ENCODE measurements around the gene CYP3A5. TPM values are rescaled to one million over a fixed set of nuclear protein-coding genes. Genes with fewer than 3 reads are reported as not detected.
A peak's percentile ranks its signal among the peaks of the same experiment; 100 is the strongest.

The CYP3A5 gene
- total RNA-seq, 1 experiment from 2014 or later, result not detected

DNA sequence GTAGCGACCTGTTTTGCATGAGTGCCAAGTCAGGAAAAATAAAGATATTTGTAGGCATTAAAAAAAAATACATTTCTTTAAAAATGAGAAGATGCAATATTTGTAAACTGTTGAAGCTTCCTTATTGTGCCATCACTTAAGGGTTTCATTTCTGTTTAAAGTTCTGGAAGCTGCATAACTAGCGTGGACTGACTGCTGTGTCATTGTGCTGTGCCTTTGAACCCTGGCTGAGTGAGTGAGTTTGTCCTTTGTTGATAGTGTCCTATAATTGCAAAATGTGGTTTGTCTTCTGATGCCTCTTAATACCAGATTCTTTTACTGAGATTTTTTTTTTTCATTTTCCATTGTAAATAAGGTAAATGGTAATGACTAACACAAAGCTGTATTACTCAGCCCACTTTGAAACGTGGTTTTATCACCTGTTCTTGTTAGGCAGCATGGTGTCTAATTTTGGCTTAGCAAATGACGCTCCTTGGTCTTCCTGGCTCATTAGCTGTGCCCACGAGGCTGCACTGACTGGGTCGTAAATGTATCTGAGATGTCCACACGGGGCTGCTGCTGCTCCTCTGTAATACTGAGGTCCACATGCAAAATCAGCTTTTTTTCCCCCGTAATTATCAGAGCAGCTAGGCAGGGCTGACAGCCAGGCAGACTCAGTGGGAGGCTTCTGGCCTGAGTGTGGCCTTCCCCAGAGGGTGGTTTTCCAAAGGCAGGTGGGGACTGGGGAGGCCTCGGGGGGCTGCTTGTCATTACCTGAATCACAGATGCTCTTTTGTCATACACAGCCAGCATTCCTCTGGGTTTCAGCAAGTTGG, 48.3 kb downstream of the CYP3A5 start:
- peak; percentile 47 for DNase-seq
- Mint-ChIP-seq H3K9me3 (no peaks in the 10 kb centered on the region), H3K36me3 (ENCODE audit: insufficient read depth in 1 of 3, low read depth in 3 of 3) (peaks cover 23 to 56% (median 44%) of the 10 kb centered on the region in 3 experiments; a peak in 6 of 7 replicates), H3K27me3 (ENCODE audit: low read depth) (no peaks in the 10 kb centered on the region), H3K27ac (peak overlapping the region; percentile 32 to 96 (median 33); a peak in 2 of 7 replicates), H3K4me3 (peak overlapping the region in 1 of 2 experiments; percentile 11; a peak in 1 of 5 replicates), H3K4me1 (peaks cover 36 to 44% of the 10 kb centered on the region in 2 experiments)
- Histone ChIP-seq H3K56ac (ENCODE audit: insufficient read length, low read depth, low read length) (no peak overlapping the region), H3K4me1 (ENCODE audit: insufficient read depth, low read length) (no peaks in the 10 kb centered on the region), H2AK5ac (ENCODE audit: insufficient read length, low read length) (no peak overlapping the region), H3K9me3 (ENCODE audit: control insufficient read depth, low read depth, low read length) (no peaks in the 10 kb centered on the region), H3K27ac (ENCODE audit: insufficient read length, low read depth, low read length) (no peak overlapping the region), H2BK5ac (ENCODE audit: insufficient read length, low read length) (no peak overlapping the region), H4K8ac (replicated peaks; ENCODE audit: insufficient read length, low read depth, low read length) (no peak overlapping the region), H3K79me2 (ENCODE audit: insufficient read depth, low read length) (no peaks in the 10 kb centered on the region), H3K27me3 (ENCODE audit: insufficient read depth, low read length) (no peaks in the 10 kb centered on the region), H2BK15ac (ENCODE audit: low read depth, low read length) (no peak overlapping the region), H2AFZ (ENCODE audit: low read length) (no peak overlapping the region), H3K4me2 (ENCODE audit: insufficient read depth, insufficient read length, low read length) (no peak overlapping the region), H2BK120ac (ENCODE audit: low read depth, low read length, poor library complexity, severe bottlenecking) (no peak overlapping the region), H3K23me2 (ENCODE audit: insufficient read length, low read depth, low read length, poor library complexity, severe bottlenecking) (no peaks in the 10 kb centered on the region), H3K23ac (ENCODE audit: insufficient read length, low read depth, low read length) (no peak overlapping the region), H3K79me1 (ENCODE audit: insufficient read depth, low read depth, low read length, poor library complexity, severe bottlenecking) (no peaks in the 10 kb centered on the region), H2BK20ac (ENCODE audit: low read depth, low read length, poor library complexity, severe bottlenecking) (no peak overlapping the region), H3K9ac (ENCODE audit: extremely low read depth, insufficient read length, low read length) (no peak overlapping the region), H3K14ac (ENCODE audit: insufficient read depth, low read length) (no peak overlapping the region), H4K5ac (ENCODE audit: insufficient read length, low read depth, low read length) (no peak overlapping the region), H3K18ac (ENCODE audit: insufficient read length, low read depth, low read length) (no peak overlapping the region), H3T11ph (ENCODE audit: low read length) (no peak overlapping the region), H2BK12ac (ENCODE audit: insufficient read length, low read depth, low read length) (no peak overlapping the region), H4K91ac (ENCODE audit: insufficient read length, low read depth, low read length) (no peak overlapping the region), H3K4ac (ENCODE audit: low read depth, low read length) (no peak overlapping the region), H4K20me1 (ENCODE audit: control insufficient read depth, insufficient read depth, insufficient read length) (no peaks in the 10 kb centered on the region)
- WGBS (ENCODE audit: extremely low coverage, insufficient read length, low lambda C conversion rate), result no CpG with 5 or more reads among the region's 9 CpGs
- TF ChIP-seq CTCF (conservative IDR thresholded peaks at IDR 0.05), result peak; percentile 57
